CD4-positive, alpha-beta T cell treated with Interleukin-4 for 1 hour (primary cell): ENCODE results near the gene TNNI3K.

Experiments
- DNase-seq, 2 donors: peaks; one replicate each; pipeline ENCODE4 v3.0.0-alpha.2; 2020 to 2022

Gene TNNI3K

GRCh38 chr1:74395571-74395970, 160.4 kb downstream of the TNNI3K start:
- no peak for DNase-seq

GRCh38 chr1:74396462-74396861, 161.3 kb downstream of the TNNI3K start:
- DNase-seq: no peak

GRCh38 chr1:74396933-74397332, 161.7 kb downstream of the TNNI3K start:
- no peak for DNase-seq

DNA sequence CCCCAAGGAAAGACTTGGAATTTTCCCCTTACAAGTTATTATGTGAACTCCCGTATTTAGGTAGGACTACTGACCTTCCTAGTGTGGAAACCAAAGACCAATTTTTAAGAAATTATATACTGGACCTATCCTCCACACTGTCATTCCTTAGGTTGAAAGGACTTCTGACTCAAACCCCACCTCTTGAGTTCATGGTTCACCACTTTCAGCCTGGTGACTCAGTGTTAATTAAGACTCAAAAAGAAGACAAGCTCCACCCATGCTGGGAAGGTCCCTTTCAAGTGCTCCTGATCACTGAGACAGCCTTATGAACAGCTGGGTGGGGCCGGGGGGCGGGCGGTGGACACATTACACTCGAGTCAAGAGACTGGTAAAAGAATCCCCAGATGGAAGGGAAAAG, 164.1 kb downstream of the TNNI3K start:
- DNase-seq: no peak

GRCh38 chr1:74402873-74403272, 167.7 kb downstream of the TNNI3K start:
- DNase-seq: no peak

GRCh38 chr1:74403606-74404005, 168.4 kb downstream of the TNNI3K start:
- no peak for DNase-seq

DNA sequence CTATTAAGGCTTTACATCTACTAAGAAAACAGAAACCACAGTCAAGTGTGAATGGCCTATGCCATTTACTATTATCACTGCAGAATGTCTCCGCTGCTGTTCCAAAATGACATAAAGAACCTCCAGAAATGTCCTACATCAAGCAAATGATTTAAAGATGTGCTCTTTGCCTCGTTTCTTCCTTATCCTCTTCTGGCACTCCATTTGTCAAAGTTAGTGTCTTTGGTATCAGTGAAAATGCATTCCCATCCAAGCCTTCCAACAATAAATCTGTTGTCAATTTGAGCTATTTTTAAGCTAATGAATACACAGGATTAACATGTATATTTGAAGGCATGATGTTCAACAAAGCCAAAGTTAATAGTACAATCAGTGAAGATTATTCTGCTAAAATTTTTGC, 171.6 kb downstream of the TNNI3K start:
- DNase-seq: no peak

- DNase-seq: no peak
Measured at GRCh38 chr1:74407902-74408301, 172.7 kb downstream of the TNNI3K start.

DNA sequence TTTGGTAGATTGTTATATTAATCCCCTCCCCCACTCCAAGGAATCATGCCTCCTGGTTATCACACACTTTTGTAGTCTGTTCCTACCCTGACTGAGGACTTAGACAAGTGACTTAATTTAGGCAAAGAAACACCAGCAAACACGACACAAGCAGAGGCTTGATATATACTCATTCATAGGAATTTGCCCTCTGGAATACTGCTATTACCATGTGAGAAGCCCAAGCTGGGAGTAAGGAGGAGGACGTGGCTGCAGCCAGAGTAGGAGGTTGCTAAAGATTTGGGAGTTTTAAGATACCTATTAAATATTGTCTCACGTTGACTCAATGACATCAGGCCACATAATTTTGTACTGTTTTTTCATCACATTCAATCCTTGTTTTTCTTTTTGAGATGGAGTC, 177.1 kb downstream of the TNNI3K start:
- no peak for DNase-seq

DNA sequence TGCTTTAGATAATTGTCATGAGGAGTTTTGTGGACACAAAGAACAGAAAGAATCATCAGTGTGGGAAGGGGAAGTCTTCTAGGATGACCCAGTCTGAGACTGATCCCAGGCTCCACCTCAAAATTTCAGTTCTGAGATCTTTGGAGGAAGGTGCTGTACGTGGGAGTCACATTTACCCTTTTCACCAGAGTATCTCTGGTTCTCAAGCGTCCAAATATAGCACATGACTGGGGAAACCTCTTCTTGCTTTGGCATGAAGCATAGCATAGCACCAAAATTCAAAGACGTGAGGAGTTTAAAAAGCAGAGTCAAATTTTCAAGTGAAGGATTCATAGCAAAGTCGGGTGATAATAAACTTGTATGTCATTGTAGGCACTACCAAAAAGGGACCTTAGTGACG, 180.7 kb downstream of the TNNI3K start:
- DNase-seq: no peak

- no peak for DNase-seq
Measured at GRCh38 chr1:74419611-74420010, 184.4 kb downstream of the TNNI3K start.

DNA sequence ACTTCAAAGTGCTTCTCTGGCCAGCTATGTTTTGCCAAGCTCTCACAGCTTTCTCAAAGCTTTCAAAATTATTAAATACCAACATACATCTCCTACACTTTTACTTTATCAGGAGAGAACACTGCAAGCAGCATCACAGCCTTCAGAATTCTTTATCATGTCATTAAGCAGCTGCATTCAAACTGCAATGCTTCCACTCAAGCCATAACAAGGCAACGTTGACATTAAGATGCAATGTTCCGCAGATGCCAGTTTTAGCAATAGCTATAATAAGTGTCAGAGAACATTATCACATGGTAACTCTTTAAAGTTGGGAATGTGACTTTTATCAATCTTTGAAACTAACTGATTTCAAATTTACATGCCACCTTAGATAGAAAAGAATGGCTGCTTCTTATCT, 185.3 kb downstream of the TNNI3K start:
- no peak for DNase-seq

GRCh38 chr1:74422421-74423292, 187.5 kb downstream of the TNNI3K start:
- no peak for DNase-seq

DNA sequence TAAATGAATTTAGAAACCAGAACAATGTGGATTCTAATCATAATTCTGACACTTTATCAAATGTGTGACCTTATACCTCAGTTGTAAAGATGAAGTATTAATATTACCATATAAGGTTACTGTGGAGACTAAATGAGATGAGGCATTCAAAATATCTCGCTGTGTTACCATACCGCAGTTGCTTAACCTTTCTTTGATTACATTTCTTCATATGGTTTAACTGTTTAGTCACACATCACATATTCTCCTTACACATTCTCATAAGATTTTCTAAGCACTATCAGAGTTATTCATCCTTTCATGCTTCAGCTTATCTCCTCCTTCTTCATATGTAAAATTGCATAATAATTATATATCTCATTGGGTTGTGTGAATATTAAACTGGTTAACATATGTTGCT, 188.3 kb downstream of the TNNI3K start:
- DNase-seq: no peak

DNA sequence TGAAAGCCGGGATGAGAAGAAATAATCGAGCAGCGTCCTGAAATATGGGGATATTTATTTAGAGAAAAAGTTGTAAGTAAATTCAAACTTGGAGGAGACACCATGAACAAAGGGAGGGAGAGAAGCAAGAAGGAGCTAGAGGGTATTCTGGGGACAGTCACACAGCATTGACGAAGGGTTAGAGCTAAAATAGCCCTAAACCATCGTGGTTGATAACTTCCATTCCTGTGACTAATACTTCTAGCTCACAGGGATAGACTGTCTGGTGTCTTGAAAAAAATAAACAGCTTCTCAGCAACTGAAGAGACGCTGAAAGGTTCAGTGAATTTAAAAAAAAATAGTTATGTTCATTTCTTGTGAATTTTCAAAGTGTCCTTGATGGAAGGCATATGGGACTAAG, 190.5 kb downstream of the TNNI3K start:
- no peak for DNase-seq

DNA sequence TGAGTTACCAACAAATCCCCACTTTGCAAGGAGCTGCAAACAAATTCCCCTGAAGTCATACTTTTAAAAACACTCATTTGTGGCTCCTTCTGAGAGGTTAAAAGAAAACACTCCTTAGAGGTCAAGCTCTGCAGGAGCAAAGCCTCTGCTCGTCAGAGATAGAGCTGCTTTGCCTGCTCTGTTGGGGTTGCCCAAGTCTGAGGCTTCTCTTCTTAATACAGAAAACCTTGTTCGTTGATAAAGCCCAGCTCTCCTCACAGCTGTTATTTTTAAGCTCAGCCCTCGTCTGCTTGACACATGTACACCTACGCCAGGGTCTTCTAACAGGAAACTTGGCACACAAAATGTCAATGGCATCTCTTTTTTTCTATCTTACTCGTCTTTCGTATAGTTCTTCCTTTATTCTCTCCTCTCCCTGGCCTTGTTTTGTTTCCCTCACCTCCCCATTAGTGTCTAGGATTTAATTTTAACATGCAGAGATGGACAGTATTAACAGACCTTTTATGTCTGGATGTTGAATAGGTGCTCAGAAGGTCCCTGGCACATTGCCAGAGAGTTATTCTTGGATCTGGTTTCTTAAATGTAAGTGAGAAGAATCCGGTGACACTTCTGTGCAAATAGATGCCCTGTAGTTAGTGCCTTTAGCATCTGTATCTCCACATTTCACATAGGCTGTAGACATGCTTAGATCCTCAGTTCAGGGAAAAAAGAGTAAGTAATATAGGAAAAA, 191.2 kb downstream of the TNNI3K start:
- no peak for DNase-seq

- no peak for DNase-seq
Measured at GRCh38 chr1:74427681-74428080, 192.5 kb downstream of the TNNI3K start.

- no peak for DNase-seq
Measured at GRCh38 chr1:74429580-74429979, 194.4 kb downstream of the TNNI3K start.

DNA sequence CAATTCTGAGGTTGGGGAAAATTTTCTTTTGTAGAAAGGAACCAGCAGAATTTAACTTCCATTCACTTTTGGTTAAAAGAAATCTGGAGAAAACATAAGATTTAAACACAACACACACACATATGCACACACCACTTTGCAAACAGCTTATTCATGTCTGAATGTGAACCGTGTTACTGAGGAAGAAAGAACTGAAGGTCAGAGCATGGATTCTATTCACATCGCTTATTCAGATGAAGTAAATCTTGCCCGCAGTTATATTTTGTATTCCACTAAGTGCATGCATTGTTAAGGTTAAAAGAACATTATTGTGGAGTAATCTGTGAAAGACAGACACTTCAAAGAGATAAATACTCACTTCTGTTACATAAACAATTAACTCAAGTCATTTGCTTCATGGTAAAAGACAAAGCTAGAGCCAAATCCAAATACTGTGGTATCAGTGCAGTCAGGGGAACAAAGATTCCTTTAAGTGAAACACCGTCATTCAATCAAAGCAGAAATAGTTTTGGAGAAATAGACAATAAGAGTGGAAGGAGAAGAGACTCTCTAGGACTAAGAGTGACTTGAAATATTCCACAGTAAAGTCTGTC, 195.3 kb downstream of the TNNI3K start:
- no peak for DNase-seq

DNA sequence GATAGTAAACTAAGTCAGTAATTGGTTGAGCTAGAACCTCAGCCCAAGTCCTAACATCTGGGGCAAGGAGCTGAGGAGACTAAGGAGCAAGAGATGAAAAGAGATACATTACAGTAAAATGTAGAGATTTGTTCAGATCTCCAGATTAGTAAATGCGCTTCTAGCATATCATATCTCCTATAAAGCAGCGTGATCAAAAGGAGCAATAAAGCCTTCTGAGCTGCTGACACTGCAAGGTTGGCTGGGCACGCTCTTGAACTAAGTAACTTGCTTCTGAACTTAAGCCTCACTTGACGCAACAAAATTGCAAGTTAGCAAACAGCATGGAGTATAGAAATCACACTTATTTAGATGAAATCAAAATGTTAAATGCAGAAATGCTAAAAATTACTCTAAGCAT, 196.3 kb downstream of the TNNI3K start:
- no peak for DNase-seq

- DNase-seq: no peak
Measured at GRCh38 chr1:74432325-74432724, 197.1 kb downstream of the TNNI3K start.

DNA sequence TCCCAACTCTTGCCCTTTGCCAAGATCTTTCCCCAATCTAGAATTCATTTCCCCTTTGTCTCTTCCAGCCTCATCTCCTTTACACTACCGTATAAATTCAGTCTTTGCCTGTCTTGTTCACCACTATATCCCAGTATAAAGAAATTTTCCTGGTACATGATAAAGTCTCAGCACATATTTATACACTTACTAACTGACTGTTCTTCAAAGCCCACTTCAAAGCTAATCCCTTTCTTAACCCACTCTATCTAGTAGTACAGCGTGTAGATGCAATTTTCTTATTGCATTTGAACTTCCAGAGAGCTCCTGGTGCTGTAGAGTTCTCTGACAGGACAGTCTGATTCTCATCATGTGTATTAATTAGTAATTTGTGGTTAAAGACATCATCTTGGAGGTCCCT, 199.1 kb downstream of the TNNI3K start:
- no peak for DNase-seq

DNA sequence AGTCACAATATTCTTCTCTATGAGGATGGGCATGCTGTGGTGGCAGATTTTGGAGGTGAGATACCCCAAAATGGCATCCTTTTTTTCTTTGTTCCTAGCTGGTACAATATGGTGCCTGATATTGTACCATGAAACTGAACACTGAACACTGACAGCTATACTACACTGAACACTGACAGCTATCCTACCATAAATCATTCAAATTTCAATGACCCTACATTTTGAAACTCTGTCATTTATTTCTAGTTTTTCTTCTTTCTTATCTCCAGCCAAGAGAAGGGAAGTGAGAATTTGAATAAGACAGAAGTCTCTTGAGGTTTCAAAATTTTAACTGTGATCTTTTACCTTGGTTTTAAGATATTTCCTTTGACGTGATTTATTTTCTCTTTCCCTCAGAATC, 200.9 kb downstream of the TNNI3K start:
- DNase-seq: no peak

DNA sequence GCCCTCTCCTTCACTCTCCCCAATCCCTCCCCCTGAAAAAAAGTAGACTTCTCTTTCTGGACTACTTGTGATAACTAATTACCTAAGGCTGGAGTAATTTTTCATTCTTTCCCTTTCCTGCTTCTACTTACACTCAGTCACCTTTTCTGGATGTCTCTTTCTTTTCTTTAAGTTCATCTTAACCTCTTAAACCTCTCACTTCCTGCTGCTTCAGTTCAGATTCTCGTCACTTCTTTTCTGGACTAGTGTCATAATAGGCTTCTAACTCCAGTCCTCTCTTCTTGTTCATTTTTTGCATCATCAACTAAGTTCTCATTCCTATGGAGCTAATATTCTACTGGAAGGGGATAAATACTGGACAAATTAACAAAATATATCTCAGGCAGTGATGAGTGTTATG, 201.8 kb downstream of the TNNI3K start:
- no peak for DNase-seq
